Measurements from ENCODE around the gene RASL12.

- TF ChIP-seq FOXK2 (IDR thresholded peaks at IDR 0.05) (no peak), ELF4 (IDR thresholded peaks at IDR 0.05) (no peak), SP1 (IDR thresholded peaks at IDR 0.05) (no peak)
These were observed 18.3 kb upstream of the RASL12 start for GRCh38 chr15:65085990-65086679.

All from HEK293T (cell line).